ENCODE data around the gene IDUA. TPM values are rescaled to one million over a fixed set of nuclear protein-coding genes. Genes with fewer than 3 reads are reported as not detected.

IDUA gene
- total and polyA plus RNA-seq, 8 donors = 8.8 to 278 (median 21.7) TPM

- Histone ChIP-seq H3K4me1 (peaks cover 23 to 58% (median 44%) of the 10 kb centered on the region in 4 donors), H3K9me3 (no peaks in the 10 kb centered on the region), H3K4me3 (no peak overlapping the region), H3K36me3 (peaks cover 0 to 8% (median 0%) of the 10 kb centered on the region in 4 donors), H3K27me3 (peaks cover 0 to 11% (median 0%) of the 10 kb centered on the region in 3 donors), H3K27ac (no peak overlapping the region)
- WGBS, 5 donors = 60 to 68% (median 67%) methylated on average over 16 to 36 of the region's 36 CpGs
- TF ChIP-seq POLR2A (IDR thresholded peaks at IDR 0.05) (no peak), CTCF (IDR thresholded peaks at IDR 0.05) (no peak), EP300 (IDR thresholded peaks at IDR 0.05) (no peak), POLR2AphosphoS5 (IDR thresholded peaks at IDR 0.05) (no peak)
- peak in 1 of 2 donors; percentile 64 for DNase-seq
- intact Hi-C loops (cut with DNase I; ENCODE audit: low total_unique reads) = no loop called here
Observed at GRCh38 chr4:1014291-1015167, 27.7 kb downstream of the IDUA start.

GRCh38 chr4:1015179-1015578 lies 28.3 kb downstream of the IDUA start:
- TF ChIP-seq POLR2AphosphoS5 (IDR thresholded peaks at IDR 0.05) = no peak
- TF ChIP-seq CTCF (IDR thresholded peaks at IDR 0.05) = no peak
- no peak for TF ChIP-seq EP300 (IDR thresholded peaks at IDR 0.05)
- no peak for TF ChIP-seq POLR2A (IDR thresholded peaks at IDR 0.05)
- H3K9me3 ChIP-seq = no peaks in the 10 kb centered on the region
- no peak overlapping the region for H3K27ac ChIP-seq
- no peak overlapping the region for H3K4me3 ChIP-seq
- peaks cover 0 to 11% (median 0%) of the 10 kb centered on the region in 3 donors for H3K27me3 ChIP-seq
- no peak for DNase-seq
- H3K36me3 ChIP-seq = peaks cover 0 to 8% (median 0%) of the 10 kb centered on the region in 4 donors
- 76 to 93% (median 81%) methylated on average over 4 to 8 of the region's 8 CpGs for WGBS, 5 donors
- peaks cover 19 to 53% (median 40%) of the 10 kb centered on the region in 4 donors for H3K4me1 ChIP-seq
- intact Hi-C loops (cut with DNase I; ENCODE audit: low total_unique reads) = no loop called here

GRCh38 chr4:1015746-1016145 lies 28.9 kb downstream of the IDUA start:
- intact Hi-C loops (cut with DNase I; ENCODE audit: low total_unique reads) = no loop called here
- WGBS, 5 donors = 71 to 91% (median 89%) methylated on average over 1 to 10 of the region's 10 CpGs
- Histone ChIP-seq H3K27ac (no peak overlapping the region), H3K9me3 (no peaks in the 10 kb centered on the region), H3K4me1 (peaks cover 13 to 48% (median 35%) of the 10 kb centered on the region in 4 donors), H3K27me3 (peaks cover 0 to 11% (median 0%) of the 10 kb centered on the region in 3 donors), H3K36me3 (peaks cover 0 to 8% (median 0%) of the 10 kb centered on the region in 4 donors), H3K4me3 (no peak overlapping the region)
- no peak for DNase-seq
- TF ChIP-seq POLR2A (IDR thresholded peaks at IDR 0.05) = no peak
- no peak for TF ChIP-seq EP300 (IDR thresholded peaks at IDR 0.05)

GRCh38 chr4:1017211-1017610 lies 30.4 kb downstream of the IDUA start:
- TF ChIP-seq POLR2AphosphoS5 (IDR thresholded peaks at IDR 0.05) (no peak), POLR2A (IDR thresholded peaks at IDR 0.05) (no peak), EP300 (IDR thresholded peaks at IDR 0.05) (no peak), CTCF (IDR thresholded peaks at IDR 0.05) (no peak)

More at GRCh38 chr4:1017211-1017610, 30.4 kb downstream of the IDUA start:
- Histone ChIP-seq H3K36me3 (peaks cover 0 to 10% (median 1%) of the 10 kb centered on the region in 4 donors), H3K9me3 (no peaks in the 10 kb centered on the region), H3K4me3 (no peak overlapping the region), H3K27ac (no peak overlapping the region), H3K4me1 (peaks cover 6 to 41% (median 33%) of the 10 kb centered on the region in 4 donors), H3K27me3 (peaks cover 0 to 4% (median 0%) of the 10 kb centered on the region in 3 donors)
- intact Hi-C loops (cut with DNase I; ENCODE audit: low total_unique reads) = no loop called here
- DNase-seq = no peak
- 75 to 87% (median 79%) methylated on average over 3 to 16 of the region's 16 CpGs for WGBS, 5 donors
